Retinal pigment epithelial cell (primary cell): ENCODE data around the gene GID8.

Experiments used
- DNase-seq: peaks from one replicate; pipeline ENCODE4 v3.0.0-alpha.2; 2010; ENCODE audit warnings: low read depth
- H3K4me3 ChIP-seq: 2 replicates; pipeline ENCODE4 v1.5.1; 2011; ENCODE audit warnings: mild to moderate bottlenecking, low read length, control low read depth, moderate library complexity
- TF ChIP-seq, protein P1 (sequence below): conservative IDR thresholded peaks from 2 replicates; pipeline ENCODE4 v1.5.1; 2011; ENCODE audit warnings: low read depth, low read length, control low read depth, inconsistent platforms

The GID8 gene

DNA sequence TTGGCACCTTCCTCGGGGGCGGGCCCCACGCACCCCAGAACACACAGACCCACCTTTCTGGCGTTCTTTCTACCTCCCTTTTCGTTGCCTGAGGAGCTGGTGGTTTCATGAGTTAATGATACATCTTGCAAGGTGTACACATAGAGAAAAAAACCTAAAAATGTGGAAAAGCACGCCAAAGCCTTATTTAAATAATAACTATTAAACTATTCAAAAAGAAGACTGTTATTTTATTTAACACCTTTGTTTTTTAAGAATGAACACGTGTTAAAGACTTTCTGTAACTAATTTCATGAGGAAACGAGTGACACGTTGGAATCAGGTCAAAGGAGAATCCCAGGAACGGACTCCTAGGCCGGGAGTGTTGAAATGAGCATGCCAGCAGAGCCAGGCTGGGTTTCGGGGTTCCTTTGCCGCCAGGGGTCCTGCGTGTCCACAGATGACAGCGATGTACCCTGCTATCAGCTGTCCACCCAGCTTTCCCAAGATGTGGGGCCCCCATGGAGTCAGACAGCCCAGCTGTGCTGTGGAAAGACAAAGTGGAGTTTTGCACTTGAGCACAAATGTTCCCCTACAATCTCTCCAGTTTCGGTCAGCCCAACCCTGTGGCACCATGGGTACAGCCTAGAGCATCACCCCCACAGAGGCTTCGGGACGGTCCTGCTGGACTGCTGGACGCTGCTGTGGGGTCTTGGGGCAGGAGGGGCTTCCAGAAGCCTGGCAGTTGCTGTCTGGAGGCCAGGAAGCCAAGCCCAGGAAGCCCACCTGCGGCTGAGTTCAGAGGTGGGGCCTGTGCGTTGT lies 30.6 kb downstream of the GID8 start:
- TF ChIP-seq, protein P1, sequence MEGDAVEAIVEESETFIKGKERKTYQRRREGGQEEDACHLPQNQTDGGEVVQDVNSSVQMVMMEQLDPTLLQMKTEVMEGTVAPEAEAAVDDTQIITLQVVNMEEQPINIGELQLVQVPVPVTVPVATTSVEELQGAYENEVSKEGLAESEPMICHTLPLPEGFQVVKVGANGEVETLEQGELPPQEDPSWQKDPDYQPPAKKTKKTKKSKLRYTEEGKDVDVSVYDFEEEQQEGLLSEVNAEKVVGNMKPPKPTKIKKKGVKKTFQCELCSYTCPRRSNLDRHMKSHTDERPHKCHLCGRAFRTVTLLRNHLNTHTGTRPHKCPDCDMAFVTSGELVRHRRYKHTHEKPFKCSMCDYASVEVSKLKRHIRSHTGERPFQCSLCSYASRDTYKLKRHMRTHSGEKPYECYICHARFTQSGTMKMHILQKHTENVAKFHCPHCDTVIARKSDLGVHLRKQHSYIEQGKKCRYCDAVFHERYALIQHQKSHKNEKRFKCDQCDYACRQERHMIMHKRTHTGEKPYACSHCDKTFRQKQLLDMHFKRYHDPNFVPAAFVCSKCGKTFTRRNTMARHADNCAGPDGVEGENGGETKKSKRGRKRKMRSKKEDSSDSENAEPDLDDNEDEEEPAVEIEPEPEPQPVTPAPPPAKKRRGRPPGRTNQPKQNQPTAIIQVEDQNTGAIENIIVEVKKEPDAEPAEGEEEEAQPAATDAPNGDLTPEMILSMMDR, result no peak
- no peak for DNase-seq
- no peak overlapping the region for H3K4me3 ChIP-seq

DNA sequence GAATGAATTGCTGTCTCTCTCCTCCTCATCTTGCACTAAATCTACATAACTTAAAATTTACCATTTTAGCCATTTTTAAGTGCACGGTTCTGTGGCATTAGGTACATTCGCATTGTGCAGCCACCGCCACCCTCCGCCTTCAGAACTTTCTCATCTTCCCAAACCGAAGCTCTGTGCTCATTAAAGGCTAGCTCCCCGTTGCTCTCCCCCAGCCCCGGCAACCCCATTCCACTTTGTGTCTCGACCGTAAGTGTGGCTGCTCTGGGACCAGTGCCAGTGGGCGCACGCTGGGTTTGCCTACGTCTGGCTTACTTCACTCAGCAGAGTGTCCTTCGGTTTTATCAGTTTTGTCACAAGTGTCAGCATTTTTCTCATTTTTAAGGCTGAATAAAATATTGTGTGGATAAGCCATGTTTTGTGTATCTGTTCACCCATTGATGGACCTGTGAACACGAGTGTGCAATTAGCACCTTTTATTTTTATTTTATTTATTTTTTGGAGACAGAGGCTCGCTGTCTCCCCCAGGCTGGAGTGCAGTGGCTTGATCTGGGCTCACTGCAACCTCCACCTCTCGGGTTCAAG lies 31.3 kb downstream of the GID8 start:
- no peak for DNase-seq
- TF ChIP-seq, protein P1, result no peak
- H3K4me3 ChIP-seq, result no peak overlapping the region

GRCh38 chr20:62969939-62970306 lies 32.0 kb downstream of the GID8 start:
- no peak for DNase-seq
- TF ChIP-seq, protein P1, result no peak
- no peak overlapping the region for H3K4me3 ChIP-seq

GRCh38 chr20:62970307-62971210 lies 32.6 kb downstream of the GID8 start:
- TF ChIP-seq, protein P1, result no peak
- no peak for DNase-seq
- no peak overlapping the region for H3K4me3 ChIP-seq

- DNase-seq, result no peak
- no peak overlapping the region for H3K4me3 ChIP-seq
Observed at GRCh38 chr20:62971211-62971949, 33.4 kb downstream of the GID8 start.

More at GRCh38 chr20:62971211-62971949, 33.4 kb downstream of the GID8 start:
- TF ChIP-seq, protein P1, result no peak
